Measurements from ENCODE around the gene IFI44. TPM values are rescaled to one million over a fixed set of nuclear protein-coding genes. Genes with fewer than 3 reads are reported as not detected.

The IFI44 gene
- total and polyA plus RNA-seq, 2 of the 8 experiments (the other 6 are each of a cell fraction or from before 2014, with no cell fraction given) = not detected

DNA sequence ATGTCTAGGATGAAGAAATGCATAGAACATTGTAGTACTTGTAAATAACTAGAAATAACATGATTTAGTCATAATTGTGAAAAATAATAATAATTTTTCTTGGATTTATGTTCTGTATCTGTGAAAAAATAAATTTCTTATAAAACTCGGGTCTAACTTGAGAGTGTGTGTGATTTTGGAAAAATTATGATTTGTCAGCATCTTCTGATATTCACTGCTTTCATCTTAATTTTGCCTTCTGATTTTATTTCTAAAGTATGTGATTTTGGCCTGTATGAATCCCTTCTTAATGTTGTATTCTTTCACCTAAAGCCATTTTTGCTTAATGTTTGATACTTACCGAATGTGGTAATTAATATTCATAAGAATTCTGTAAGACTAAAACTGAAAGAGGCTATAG is 14.3 kb downstream of the IFI44 start:
- H4K20me1 ChIP-seq (replicated peaks in 1 of 2; ENCODE audit: control insufficient read depth in 1 of 2, insufficient read depth in 2 of 2, low read length in 2 of 2) = no peaks in the 10 kb centered on the region
- H3K27ac ChIP-seq (ENCODE audit: low read depth, low read length) = no peak overlapping the region
- no peaks in the 10 kb centered on the region for H3K4me1 ChIP-seq (replicated peaks in 1 of 4; ENCODE audit: control insufficient read depth in 3 of 4, insufficient read depth in 4 of 4, low read length in 3 of 4)
- H4K8ac ChIP-seq (ENCODE audit: extremely low read depth, insufficient read depth, low read length) = no peak overlapping the region
- WGBS, 2 experiments (ENCODE audit: extremely low coverage in 1 of 2, insufficient coverage in 1 of 2, insufficient read length in 1 of 2, insufficient replicate concordance in 2 of 2, low coverage in 1 of 2, low lambda C conversion rate in 2 of 2, missing lambda C conversion rate in 1 of 2) = 88% methylated on average over 2 of the region's 2 CpGs; no CpG with 5 or more reads in 1 of the 2 experiments
- H3K79me1 ChIP-seq (ENCODE audit: low read depth, low read length) = no peaks in the 10 kb centered on the region
- no peak for FAIRE-seq
- H3K18ac ChIP-seq (ENCODE audit: extremely low read depth, low read length) = no peak overlapping the region
- no peaks in the 10 kb centered on the region for H3K23me2 ChIP-seq (ENCODE audit: low read depth, low read length)
- H4K91ac ChIP-seq (replicated peaks; ENCODE audit: insufficient read length, low read length) = no peak overlapping the region
- no peak overlapping the region for H4K5ac ChIP-seq (ENCODE audit: insufficient read length, low read depth, low read length)
- no peak for DNase-seq (ENCODE audit: low read depth in 1 of 2, low spot score in 2 of 2)
- H3K9ac ChIP-seq (replicated peaks in 1 of 4; ENCODE audit: extremely low read depth in 1 of 4, low read depth in 3 of 4, low read length in 3 of 4) = no peak overlapping the region
- no peak overlapping the region for H3K23ac ChIP-seq (ENCODE audit: insufficient read length)
- H3K27me3 ChIP-seq (replicated peaks in 1 of 4; ENCODE audit: control insufficient read depth in 3 of 4, extremely low read depth in 1 of 4, insufficient read depth in 3 of 4, low read length in 3 of 4) = no peaks in the 10 kb centered on the region; a peak in 1 of 7 replicates
- ChIA-PET CTCF (ENCODE audit: partially characterized antibody) (interaction anchor here (2.6 kb wide), 1 partner anchor 10 kb away, joined by 11 read pairs; no protein-coding TSS in a partner anchor), POLR2A (ENCODE audit: partially characterized antibody) (no interaction called here)
- H3K9me3 ChIP-seq (ENCODE audit: insufficient read depth in 2 of 2, low read depth in 1 of 2, low read length in 1 of 2) = no peaks in the 10 kb centered on the region
- H2BK5ac ChIP-seq (ENCODE audit: low read depth, low read length) = no peak overlapping the region
- no peak overlapping the region for H2BK15ac ChIP-seq (ENCODE audit: low read length)
- H3K4me2 ChIP-seq (ENCODE audit: insufficient read depth in 1 of 2, low read depth in 2 of 2, low read length in 2 of 2) = no peak overlapping the region
- no peak overlapping the region for H3K4ac ChIP-seq (replicated peaks; ENCODE audit: insufficient read length, low read depth, low read length)
- H3K14ac ChIP-seq (ENCODE audit: insufficient read length) = no peak overlapping the region
- no peak overlapping the region for H3K4me3 ChIP-seq (ENCODE audit: extremely low read depth in 1 of 4, insufficient read depth in 2 of 4, low read depth in 3 of 4, low read length in 4 of 4)
- no peak overlapping the region for H2AFZ ChIP-seq (ENCODE audit: low read length)
- H2BK12ac ChIP-seq (ENCODE audit: low read depth, low read length) = no peak overlapping the region
- no peak overlapping the region for H2BK20ac ChIP-seq (ENCODE audit: low read length)
- no peaks in the 10 kb centered on the region for H3K36me3 ChIP-seq (ENCODE audit: control insufficient read depth in 2 of 4, insufficient read depth in 4 of 4, low read length in 3 of 4)
- H2BK120ac ChIP-seq (replicated peaks; ENCODE audit: low read depth, low read length) = no peak overlapping the region
- H2AK5ac ChIP-seq (ENCODE audit: low read depth, low read length) = no peak overlapping the region
- no peaks in the 10 kb centered on the region for H3K79me2 ChIP-seq (ENCODE audit: control insufficient read depth in 1 of 2, insufficient read depth in 2 of 2, low read length in 2 of 2)
- no peak overlapping the region for H3K56ac ChIP-seq (replicated peaks; ENCODE audit: insufficient read length, low read depth, low read length)
- TF ChIP-seq SUZ12 (IDR thresholded peaks at IDR 0.05; ENCODE audit: low read length) = no peak
- TF ChIP-seq RAD21 (IDR thresholded peaks at IDR 0.05 in 1 of 2, conservative IDR thresholded peaks at IDR 0.05 in 1 of 2; ENCODE audit: low read depth in 2 of 2, low read length in 2 of 2) = no peak
- TF ChIP-seq CHD2 (IDR thresholded peaks at IDR 0.05; ENCODE audit: low read length) = no peak
- no peak for TF ChIP-seq FOSL1 (IDR thresholded peaks at IDR 0.05; ENCODE audit: insufficient read depth, low read depth, low read length)
- no peak for TF ChIP-seq SAP30 (IDR thresholded peaks at IDR 0.05; ENCODE audit: insufficient read depth, insufficient replicate concordance, low read length)
- no peak for TF ChIP-seq SP1 (IDR thresholded peaks at IDR 0.05; ENCODE audit: low read depth, low read length)
- no peak for TF ChIP-seq SP2 (IDR thresholded peaks at IDR 0.05; ENCODE audit: low read length)
- TF ChIP-seq HDAC2 (IDR thresholded peaks at IDR 0.05; ENCODE audit: borderline replicate concordance in 1 of 2, low read depth in 2 of 2, low read length in 2 of 2) = no peak
- no peak for TF ChIP-seq CREB1 (IDR thresholded peaks at IDR 0.05)
- TF ChIP-seq CEBPB (IDR thresholded peaks at IDR 0.05; ENCODE audit: low read depth, low read length) = no peak
- TF ChIP-seq, protein P1, sequence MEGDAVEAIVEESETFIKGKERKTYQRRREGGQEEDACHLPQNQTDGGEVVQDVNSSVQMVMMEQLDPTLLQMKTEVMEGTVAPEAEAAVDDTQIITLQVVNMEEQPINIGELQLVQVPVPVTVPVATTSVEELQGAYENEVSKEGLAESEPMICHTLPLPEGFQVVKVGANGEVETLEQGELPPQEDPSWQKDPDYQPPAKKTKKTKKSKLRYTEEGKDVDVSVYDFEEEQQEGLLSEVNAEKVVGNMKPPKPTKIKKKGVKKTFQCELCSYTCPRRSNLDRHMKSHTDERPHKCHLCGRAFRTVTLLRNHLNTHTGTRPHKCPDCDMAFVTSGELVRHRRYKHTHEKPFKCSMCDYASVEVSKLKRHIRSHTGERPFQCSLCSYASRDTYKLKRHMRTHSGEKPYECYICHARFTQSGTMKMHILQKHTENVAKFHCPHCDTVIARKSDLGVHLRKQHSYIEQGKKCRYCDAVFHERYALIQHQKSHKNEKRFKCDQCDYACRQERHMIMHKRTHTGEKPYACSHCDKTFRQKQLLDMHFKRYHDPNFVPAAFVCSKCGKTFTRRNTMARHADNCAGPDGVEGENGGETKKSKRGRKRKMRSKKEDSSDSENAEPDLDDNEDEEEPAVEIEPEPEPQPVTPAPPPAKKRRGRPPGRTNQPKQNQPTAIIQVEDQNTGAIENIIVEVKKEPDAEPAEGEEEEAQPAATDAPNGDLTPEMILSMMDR (IDR thresholded peaks at IDR 0.05; ENCODE audit: control extremely low read depth in 1 of 3, insufficient read depth in 1 of 3, low read depth in 1 of 3, low read length in 3 of 3) = no peak
- no peak for TF ChIP-seq EP300 (IDR thresholded peaks at IDR 0.05; ENCODE audit: borderline replicate concordance in 1 of 2, low read depth in 2 of 2, low read length in 2 of 2)
